ENCODE measurements around the gene XPNPEP1.

Gene XPNPEP1

GRCh38 chr10:109902992-109903947, 20.0 kb downstream of the XPNPEP1 start:
- peaks cover 10 to 75% (median 30%) of the 10 kb centered on the region in 4 experiments for H3K36me3 ChIP-seq (ENCODE audit: control insufficient read depth in 4 of 4, insufficient read depth in 4 of 4, low read length in 3 of 4)
- peak overlapping the region in 1 of 7 experiments; percentile 9 for H3K4me3 ChIP-seq (ENCODE audit: control insufficient read depth in 1 of 7, extremely low read depth in 1 of 7, insufficient read depth in 4 of 7, low read depth in 2 of 7, low read length in 6 of 7)
- peak overlapping the region in 1 of 2 experiments; percentile 45 for H3K27ac ChIP-seq (ENCODE audit: insufficient read depth in 1 of 2, low read depth in 1 of 2, low read length in 2 of 2, poor library complexity in 1 of 2, severe bottlenecking in 2 of 2)
- POLR2A ChIA-PET: no interaction called here
- CTCF ChIA-PET: interaction anchor here (0.5 to 2.2 kb wide), 4 partner anchors 10 to 785 kb away, joined by 3 to 8 read pairs (median 4); no protein-coding TSS in a partner anchor
- H3K4me1 ChIP-seq (ENCODE audit: control extremely low read depth in 1 of 4, control insufficient read depth in 4 of 4, insufficient read depth in 4 of 4, low read length in 3 of 4): peaks cover 0 to 3% (median 2%) of the 10 kb centered on the region in 4 experiments
- no peaks in the 10 kb centered on the region for H3K9me3 ChIP-seq (ENCODE audit: control extremely low read depth in 1 of 5, control insufficient read depth in 4 of 5, insufficient read depth in 2 of 5, low read depth in 1 of 5, low read length in 4 of 5)
- H3K27me3 ChIP-seq (replicated peaks in 2 of 5; ENCODE audit: control insufficient read depth in 4 of 5, insufficient read depth in 5 of 5, low read length in 4 of 5): no peaks in the 10 kb centered on the region
- DNase-seq: no peak
- 94% methylated on average over 5 of the region's 7 CpGs for WGBS (ENCODE audit: insufficient coverage)

GRCh38 chr10:109899356-109900331, 23.7 kb downstream of the XPNPEP1 start:
- DNase-seq: no peak
- 100% methylated on average over 4 of the region's 9 CpGs for WGBS (ENCODE audit: insufficient coverage)
- peaks cover 5 to 60% (median 16%) of the 10 kb centered on the region in 4 experiments for H3K36me3 ChIP-seq (ENCODE audit: control insufficient read depth in 4 of 4, insufficient read depth in 4 of 4, low read length in 3 of 4)
- H3K27ac ChIP-seq (ENCODE audit: insufficient read depth in 1 of 2, low read depth in 1 of 2, low read length in 2 of 2, poor library complexity in 1 of 2, severe bottlenecking in 2 of 2): no peak overlapping the region
- POLR2A ChIA-PET: no interaction called here
- no peaks in the 10 kb centered on the region for H3K27me3 ChIP-seq (replicated peaks in 2 of 5; ENCODE audit: control insufficient read depth in 4 of 5, insufficient read depth in 5 of 5, low read length in 4 of 5)
- peaks cover 0 to 5% (median 2%) of the 10 kb centered on the region in 4 experiments for H3K4me1 ChIP-seq (ENCODE audit: control extremely low read depth in 1 of 4, control insufficient read depth in 4 of 4, insufficient read depth in 4 of 4, low read length in 3 of 4)
- no peaks in the 10 kb centered on the region for H3K9me3 ChIP-seq (ENCODE audit: control extremely low read depth in 1 of 5, control insufficient read depth in 4 of 5, insufficient read depth in 2 of 5, low read depth in 1 of 5, low read length in 4 of 5)
- CTCF ChIA-PET: interaction anchor here (1.0 to 9.2 kb wide), 4 partner anchors 10 to 29 kb away, joined by 3 to 52 read pairs (median 4); no protein-coding TSS in a partner anchor
- no peak overlapping the region for H3K4me3 ChIP-seq (ENCODE audit: control insufficient read depth in 1 of 7, extremely low read depth in 1 of 7, insufficient read depth in 4 of 7, low read depth in 2 of 7, low read length in 6 of 7)

DNA sequence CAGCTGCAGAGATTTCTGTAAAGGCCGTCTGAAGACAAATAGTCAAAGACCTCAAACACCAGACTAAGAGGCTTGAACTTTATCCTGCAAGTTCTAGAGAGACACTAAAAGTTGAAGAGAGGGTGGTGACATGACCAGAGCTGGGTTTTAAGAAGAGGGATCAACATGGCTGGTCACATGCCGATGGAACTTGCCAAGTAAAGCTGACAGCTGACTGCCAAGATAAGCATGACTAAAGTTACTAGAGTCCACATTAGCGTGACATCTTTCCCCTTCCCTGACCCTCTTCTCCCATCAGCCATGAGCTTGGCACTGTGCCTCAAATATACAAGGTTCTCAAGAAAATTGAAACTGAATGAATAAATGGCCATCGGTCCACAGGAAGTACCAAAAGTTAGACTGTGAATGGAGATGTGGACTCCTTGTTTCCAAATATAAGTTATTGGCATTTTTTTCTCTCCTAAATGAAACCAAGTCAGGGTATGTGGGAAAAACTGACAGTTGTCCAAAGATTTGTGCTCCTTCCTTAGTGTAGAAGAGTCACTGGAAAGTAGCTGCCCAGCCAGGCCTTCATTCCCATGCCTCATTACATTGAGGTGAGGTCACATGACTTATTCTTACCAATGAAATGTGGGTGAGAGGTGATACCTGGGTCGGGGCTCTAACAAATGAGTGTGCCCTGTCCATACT, 24.5 kb downstream of the XPNPEP1 start:
- no peak overlapping the region for H3K27ac ChIP-seq (ENCODE audit: insufficient read depth in 1 of 2, low read depth in 1 of 2, low read length in 2 of 2, poor library complexity in 1 of 2, severe bottlenecking in 2 of 2)
- 98% methylated on average over 4 of the region's 5 CpGs for WGBS (ENCODE audit: insufficient coverage)
- peaks cover 3 to 54% (median 15%) of the 10 kb centered on the region in 4 experiments for H3K36me3 ChIP-seq (ENCODE audit: control insufficient read depth in 4 of 4, insufficient read depth in 4 of 4, low read length in 3 of 4)
- no peak for DNase-seq
- H3K9me3 ChIP-seq (ENCODE audit: control extremely low read depth in 1 of 5, control insufficient read depth in 4 of 5, insufficient read depth in 2 of 5, low read depth in 1 of 5, low read length in 4 of 5): no peaks in the 10 kb centered on the region
- H3K27me3 ChIP-seq (replicated peaks in 2 of 5; ENCODE audit: control insufficient read depth in 4 of 5, insufficient read depth in 5 of 5, low read length in 4 of 5): no peaks in the 10 kb centered on the region
- ChIA-PET POLR2A (no interaction called here), CTCF (interaction anchor here (1.0 to 9.2 kb wide), 4 partner anchors 9 to 30 kb away, joined by 3 to 52 read pairs (median 4); no protein-coding TSS in a partner anchor)
- H3K4me1 ChIP-seq (ENCODE audit: control extremely low read depth in 1 of 4, control insufficient read depth in 4 of 4, insufficient read depth in 4 of 4, low read length in 3 of 4): peaks cover 0 to 6% (median 2%) of the 10 kb centered on the region in 4 experiments
- H3K4me3 ChIP-seq (ENCODE audit: control insufficient read depth in 1 of 7, extremely low read depth in 1 of 7, insufficient read depth in 4 of 7, low read depth in 2 of 7, low read length in 6 of 7): no peak overlapping the region

- POLR2A ChIA-PET: no interaction called here
- H3K36me3 ChIP-seq (ENCODE audit: control insufficient read depth in 4 of 4, insufficient read depth in 4 of 4, low read length in 3 of 4): peaks cover 3 to 48% (median 13%) of the 10 kb centered on the region in 4 experiments
Measured at GRCh38 chr10:109898007-109898406, 25.3 kb downstream of the XPNPEP1 start.

DNA sequence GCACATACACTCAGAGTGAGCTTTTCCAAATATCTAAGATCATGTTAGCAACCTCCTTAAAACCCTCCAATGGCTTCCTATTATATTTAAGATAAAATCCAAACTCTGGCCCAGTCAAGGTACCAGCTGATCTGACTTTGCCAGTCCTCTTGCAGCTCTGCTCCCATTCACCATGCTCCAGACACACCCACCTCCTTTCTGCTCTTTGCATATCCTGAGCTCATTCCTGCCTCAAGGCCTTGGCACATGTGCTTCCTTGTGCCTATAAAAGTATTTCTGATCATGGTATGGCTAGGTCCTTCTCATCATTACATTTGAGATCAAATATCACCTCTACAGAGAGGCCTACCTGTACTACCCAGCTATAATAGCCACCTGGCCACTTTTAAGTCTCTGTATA, 27.5 kb downstream of the XPNPEP1 start:
- Histone ChIP-seq H3K36me3 (ENCODE audit: control insufficient read depth in 4 of 4, insufficient read depth in 4 of 4, low read length in 3 of 4) (peaks cover under 1 to 54% (median 16%) of the 10 kb centered on the region in 4 experiments), H3K4me3 (ENCODE audit: control insufficient read depth in 1 of 7, extremely low read depth in 1 of 7, insufficient read depth in 4 of 7, low read depth in 2 of 7, low read length in 6 of 7) (no peak overlapping the region), H3K27ac (ENCODE audit: insufficient read depth in 1 of 2, low read depth in 1 of 2, low read length in 2 of 2, poor library complexity in 1 of 2, severe bottlenecking in 2 of 2) (no peak overlapping the region), H3K27me3 (replicated peaks in 2 of 5; ENCODE audit: control insufficient read depth in 4 of 5, insufficient read depth in 5 of 5, low read length in 4 of 5) (no peaks in the 10 kb centered on the region), H3K4me1 (ENCODE audit: control extremely low read depth in 1 of 4, control insufficient read depth in 4 of 4, insufficient read depth in 4 of 4, low read length in 3 of 4) (peaks cover 0 to 26% (median 21%) of the 10 kb centered on the region in 4 experiments), H3K9me3 (ENCODE audit: control extremely low read depth in 1 of 5, control insufficient read depth in 4 of 5, insufficient read depth in 2 of 5, low read depth in 1 of 5, low read length in 4 of 5) (no peaks in the 10 kb centered on the region)
- POLR2A ChIA-PET: interaction anchor here (0.7 kb wide), 1 partner anchor 1493 kb away, joined by 4 read pairs; no protein-coding TSS in a partner anchor
- CTCF ChIA-PET: interaction anchor here (0.6 to 9.2 kb wide), 3 partner anchors 12 to 315 kb away, joined by 3 to 52 read pairs (median 8); no protein-coding TSS in a partner anchor
- DNase-seq: no peak

More at GRCh38 chr10:109898007-109898406, 25.3 kb downstream of the XPNPEP1 start:
- Histone ChIP-seq H3K27ac (ENCODE audit: insufficient read depth in 1 of 2, low read depth in 1 of 2, low read length in 2 of 2, poor library complexity in 1 of 2, severe bottlenecking in 2 of 2) (no peak overlapping the region), H3K4me3 (ENCODE audit: control insufficient read depth in 1 of 7, extremely low read depth in 1 of 7, insufficient read depth in 4 of 7, low read depth in 2 of 7, low read length in 6 of 7) (no peak overlapping the region), H3K9me3 (ENCODE audit: control extremely low read depth in 1 of 5, control insufficient read depth in 4 of 5, insufficient read depth in 2 of 5, low read depth in 1 of 5, low read length in 4 of 5) (no peaks in the 10 kb centered on the region), H3K27me3 (replicated peaks in 2 of 5; ENCODE audit: control insufficient read depth in 4 of 5, insufficient read depth in 5 of 5, low read length in 4 of 5) (no peaks in the 10 kb centered on the region), H3K4me1 (ENCODE audit: control extremely low read depth in 1 of 4, control insufficient read depth in 4 of 4, insufficient read depth in 4 of 4, low read length in 3 of 4) (peaks cover 0 to 11% (median 8%) of the 10 kb centered on the region in 4 experiments)
- CTCF ChIA-PET: interaction anchor here (1.2 to 9.2 kb wide), 3 partner anchors 11 to 15 kb away, joined by 5 to 52 read pairs (median 8); no protein-coding TSS in a partner anchor
- no peak for DNase-seq
- whole genome bisulfite sequencing (ENCODE audit: insufficient coverage): 100% methylated on average over 4 of the region's 6 CpGs
